ENCODE results near the gene ENTREP1. TPM values are rescaled to one million over a fixed set of nuclear protein-coding genes. Genes with fewer than 3 reads are reported as not detected.
A peak's percentile ranks its signal among the peaks of the same experiment; 100 is the strongest.

ENTREP1 gene
- total RNA-seq, 4 donors from 2014 or later, result 88.1 to 127 (median 117) TPM

- no peaks in the 10 kb centered on the region for H3K36me3 ChIP-seq
- no peaks in the 10 kb centered on the region for H3K9me3 ChIP-seq
- DNase-seq, result no peak
- H3K27ac ChIP-seq, result peak overlapping the region in 1 of 3 donors; percentile 26
- no peaks in the 10 kb centered on the region for H3K27me3 ChIP-seq
- intact Hi-C loops (cut with DNase I), result no loop called here
- 53 to 54% methylated on average over 1 of the region's 1 CpG for WGBS, 2 donors
- TF ChIP-seq POLR2A (IDR thresholded peaks at IDR 0.05), result no peak
- TF ChIP-seq, protein P1, sequence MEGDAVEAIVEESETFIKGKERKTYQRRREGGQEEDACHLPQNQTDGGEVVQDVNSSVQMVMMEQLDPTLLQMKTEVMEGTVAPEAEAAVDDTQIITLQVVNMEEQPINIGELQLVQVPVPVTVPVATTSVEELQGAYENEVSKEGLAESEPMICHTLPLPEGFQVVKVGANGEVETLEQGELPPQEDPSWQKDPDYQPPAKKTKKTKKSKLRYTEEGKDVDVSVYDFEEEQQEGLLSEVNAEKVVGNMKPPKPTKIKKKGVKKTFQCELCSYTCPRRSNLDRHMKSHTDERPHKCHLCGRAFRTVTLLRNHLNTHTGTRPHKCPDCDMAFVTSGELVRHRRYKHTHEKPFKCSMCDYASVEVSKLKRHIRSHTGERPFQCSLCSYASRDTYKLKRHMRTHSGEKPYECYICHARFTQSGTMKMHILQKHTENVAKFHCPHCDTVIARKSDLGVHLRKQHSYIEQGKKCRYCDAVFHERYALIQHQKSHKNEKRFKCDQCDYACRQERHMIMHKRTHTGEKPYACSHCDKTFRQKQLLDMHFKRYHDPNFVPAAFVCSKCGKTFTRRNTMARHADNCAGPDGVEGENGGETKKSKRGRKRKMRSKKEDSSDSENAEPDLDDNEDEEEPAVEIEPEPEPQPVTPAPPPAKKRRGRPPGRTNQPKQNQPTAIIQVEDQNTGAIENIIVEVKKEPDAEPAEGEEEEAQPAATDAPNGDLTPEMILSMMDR (IDR thresholded peaks at IDR 0.05), result no peak
- H3K4me1 ChIP-seq, result no peaks in the 10 kb centered on the region
- no peak overlapping the region for H3K4me3 ChIP-seq (replicated peaks in 1 of 3)
Observed at GRCh38 chr9:69363191-69363590, 38.2 kb downstream of the ENTREP1 start.

- Histone ChIP-seq H3K27me3 (no peaks in the 10 kb centered on the region), H3K9me3 (no peaks in the 10 kb centered on the region), H3K27ac (no peak overlapping the region), H3K36me3 (no peaks in the 10 kb centered on the region), H3K4me1 (no peaks in the 10 kb centered on the region), H3K4me3 (replicated peaks in 1 of 3) (no peak overlapping the region)
- intact Hi-C loops (cut with DNase I), result no loop called here
- TF ChIP-seq POLR2A (IDR thresholded peaks at IDR 0.05), result no peak
- 92 to 95% methylated on average over 3 of the region's 3 CpGs for WGBS, 2 donors
- DNase-seq, result no peak
Observed at GRCh38 chr9:69364510-69365150, 39.6 kb downstream of the ENTREP1 start.

- 13 to 39% methylated on average over 2 of the region's 2 CpGs for WGBS, 2 donors
- Histone ChIP-seq H3K9me3 (no peaks in the 10 kb centered on the region), H3K36me3 (peaks cover 8 to 9% of the 10 kb centered on the region in 2 donors), H3K4me1 (peaks cover 14 to 21% of the 10 kb centered on the region in 2 donors), H3K27ac (peak overlapping the region in 2 of 3 donors; percentile 22 to 34), H3K27me3 (no peaks in the 10 kb centered on the region), H3K4me3 (replicated peaks in 1 of 3) (no peak overlapping the region)
- no peak for DNase-seq
- intact Hi-C loops (cut with DNase I), result no loop called here
- TF ChIP-seq, protein P1 (IDR thresholded peaks at IDR 0.05), result no peak
- TF ChIP-seq POLR2A (IDR thresholded peaks at IDR 0.05), result no peak
Observed at GRCh38 chr9:69370430-69370829, 45.4 kb downstream of the ENTREP1 start.

DNA sequence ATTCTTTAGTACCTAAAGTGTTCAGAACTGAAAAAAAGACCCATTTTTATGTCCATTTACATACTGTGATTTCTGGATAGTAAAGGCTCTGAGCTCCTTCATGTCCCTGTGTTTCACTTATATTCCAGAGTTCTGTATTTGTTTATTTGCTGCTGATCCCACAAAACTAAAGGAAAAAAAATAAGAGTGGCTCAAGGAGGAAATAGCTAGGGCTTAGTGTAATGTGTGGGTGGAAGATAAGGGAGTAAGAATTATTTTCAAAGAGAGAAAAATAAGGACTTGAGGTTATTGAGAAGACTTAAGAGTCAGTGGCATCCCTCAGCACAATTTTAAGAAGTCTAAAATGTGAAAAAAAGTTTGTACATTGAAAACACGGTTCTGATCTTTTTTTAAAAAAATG is 46.0 kb downstream of the ENTREP1 start:
- no peak for TF ChIP-seq POLR2A (IDR thresholded peaks at IDR 0.05)
- TF ChIP-seq, protein P1 (IDR thresholded peaks at IDR 0.05), result no peak
- DNase-seq, result no peak
- intact Hi-C loops (cut with DNase I), result no loop called here

DNA sequence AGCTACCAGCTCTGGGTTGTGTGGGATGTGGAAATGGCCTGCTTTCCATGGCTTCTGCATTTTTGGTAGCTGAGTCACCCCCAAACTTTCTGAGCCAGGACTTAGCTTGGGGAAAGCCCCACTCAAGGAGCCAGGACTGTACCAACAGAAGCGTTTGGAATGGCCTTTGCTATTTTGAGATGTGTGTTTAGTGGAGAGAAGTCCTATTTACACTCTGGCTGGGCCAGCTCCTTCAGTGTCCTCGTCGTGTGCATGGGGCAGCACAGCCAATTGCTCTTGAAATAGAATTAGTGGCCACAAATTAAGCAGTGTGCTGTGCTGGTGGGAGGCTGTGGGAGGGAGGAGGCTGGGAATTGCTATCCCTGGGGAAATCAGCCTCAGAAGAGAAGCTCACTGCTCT is 51.6 kb downstream of the ENTREP1 start:
- H3K9me3 ChIP-seq, result no peaks in the 10 kb centered on the region
- peaks cover 28 to 54% of the 10 kb centered on the region in 2 donors for H3K4me1 ChIP-seq
- 26 to 27% methylated on average over 3 of the region's 3 CpGs for WGBS, 2 donors
- no peaks in the 10 kb centered on the region for H3K27me3 ChIP-seq
- peaks cover 8 to 26% of the 10 kb centered on the region in 2 donors for H3K36me3 ChIP-seq
- TF ChIP-seq, protein P1 (IDR thresholded peaks at IDR 0.05), result no peak
- peak in 1 of 2 donors; percentile 23 for TF ChIP-seq POLR2A (IDR thresholded peaks at IDR 0.05)
- peak; percentile 89 to 90 for DNase-seq
- intact Hi-C loops (cut with DNase I), result no loop called here
- H3K27ac ChIP-seq, result peak overlapping the region; percentile 74 to 79 (median 77)
- H3K4me3 ChIP-seq (replicated peaks in 1 of 3), result no peak overlapping the region

More for the DNA sequence above, 46.0 kb downstream of the ENTREP1 start:
- Histone ChIP-seq H3K4me3 (replicated peaks in 1 of 3) (no peak overlapping the region), H3K27ac (peak overlapping the region in 2 of 3 donors; percentile 22 to 34), H3K36me3 (peaks cover 8 to 9% of the 10 kb centered on the region in 2 donors), H3K27me3 (no peaks in the 10 kb centered on the region), H3K9me3 (no peaks in the 10 kb centered on the region), H3K4me1 (peaks cover 20 to 27% of the 10 kb centered on the region in 2 donors)
- 29 to 34% methylated on average over 1 of the region's 1 CpG for WGBS, 2 donors
